Measurements from ENCODE around the gene SENP8.

The SENP8 gene

GRCh38 chr15:72176159-72176558 is 58.0 kb downstream of the SENP8 start:
- no peak for DNase-seq

GRCh38 chr15:72176743-72177142 is 58.5 kb downstream of the SENP8 start:
- no peak for DNase-seq

GRCh38 chr15:72178976-72179585 is 60.9 kb downstream of the SENP8 start:
- no peak for DNase-seq

GRCh38 chr15:72179950-72180581 is 61.9 kb downstream of the SENP8 start:
- DNase-seq: no peak

- DNase-seq: no peak
These were observed 62.6 kb downstream of the SENP8 start for GRCh38 chr15:72180761-72181324.

GRCh38 chr15:72182244-72182643 is 64.0 kb downstream of the SENP8 start:
- DNase-seq: no peak

- no peak for DNase-seq
These were observed 64.5 kb downstream of the SENP8 start for GRCh38 chr15:72182673-72183072.

- no peak for DNase-seq
These were observed 65.6 kb downstream of the SENP8 start for GRCh38 chr15:72183781-72184164.

GRCh38 chr15:72184165-72184811 is 66.1 kb downstream of the SENP8 start:
- DNase-seq: peak; percentile 27

- no peak for DNase-seq
These were observed 71.2 kb downstream of the SENP8 start for GRCh38 chr15:72189250-72189902.

GRCh38 chr15:72192416-72192815 is 74.2 kb downstream of the SENP8 start:
- no peak for DNase-seq

Data from fibroblast of skin of scalp (primary cell).